DOHH2 (cell line): ENCODE measurements around the gene TANC1.

Source experiments
- CTCF ChIP-seq: fragments of 200-600 bp; sonication (generic); IDR thresholded peaks from one replicate; pipeline ENCODE4 v1.5.1; 2014; ENCODE audit warnings: antibody characterized with exemption, mild to moderate bottlenecking, low read depth, low read length; ENCODE audit not compliant: poor library complexity, severe bottlenecking
- EZH2phosphoT487 ChIP-seq: fragments of 200-600 bp; sonication (generic); IDR thresholded peaks from 2 replicates; pipeline ENCODE4 v1.6.1; 2017; ENCODE audit warnings: borderline replicate concordance, mild to moderate bottlenecking, antibody characterized with exemption, low read length, moderate library complexity, mixed read lengths

- TF ChIP-seq CTCF: no peak
- no peak for TF ChIP-seq EZH2phosphoT487
Observed at GRCh38 chr2:159114835-159115234, 146.4 kb downstream of the TANC1 start.
